ENCODE measurements around the gene CLEC20A.

- TF ChIP-seq CTCF (conservative IDR thresholded peaks at IDR 0.05; ENCODE audit: low read depth, low read length) (no peak), EZH2 (IDR thresholded peaks at IDR 0.05; ENCODE audit: low read length, unreplicated experiment) (no peak)
These were observed 45.2 kb upstream of the CLEC20A start for GRCh38 chr1:178541829-178542553.

All from PC-3 (cell line).